HL-60 (cell line): Measurements from ENCODE around the gene DNPH1.
A peak's percentile ranks its signal among the peaks of the same experiment; 100 is the strongest.

Source experiments
- DNase-seq, 2 experiments: peaks; one replicate each; pipeline ENCODE4 v3.0.0-alpha.2; 2010 to 2020; ENCODE audit warnings: low read depth in 1 of 2, low spot score in 1 of 2
- H3K27ac ChIP-seq: fragments of 250-450 bp; sonication (Bioruptor Pico); replicated peaks from 2 replicates; pipeline ENCODE4 v1.5.1; 2020; ENCODE audit warnings: mild to moderate bottlenecking, moderate library complexity
- H3K27me3 ChIP-seq: fragments of 250-450 bp; sonication (Bioruptor Pico); 2 replicates; pipeline ENCODE4 v1.5.1; 2021; ENCODE audit warnings: mild to moderate bottlenecking, moderate library complexity; ENCODE audit not compliant: insufficient read depth, poor library complexity, severe bottlenecking
- H3K4me3 ChIP-seq: replicated peaks from 2 replicates; pipeline ENCODE4 v1.5.1; 2011; ENCODE audit warnings: mild to moderate bottlenecking, control low read depth, low read length; ENCODE audit not compliant: insufficient read depth
- GABPA ChIP-seq: IDR thresholded peaks from 2 replicates; pipeline ENCODE4 v1.6.1; 2012; ENCODE audit warnings: low read depth
- POLR2AphosphoS5 ChIP-seq: IDR thresholded peaks from 2 replicates; pipeline ENCODE4 v1.6.1; 2012; ENCODE audit warnings: low read depth
- REST ChIP-seq: IDR thresholded peaks from 2 replicates; pipeline ENCODE4 v1.6.1; 2012; ENCODE audit warnings: low read depth; ENCODE audit not compliant: insufficient replicate concordance
- SPI1 ChIP-seq: IDR thresholded peaks from 2 replicates; pipeline ENCODE4 v1.6.1; 2012; ENCODE audit warnings: low read depth, mild to moderate bottlenecking, borderline replicate concordance
- TF ChIP-seq, protein P1 (sequence below): IDR thresholded peaks from one replicate; pipeline ENCODE4 v1.5.1; 2011; ENCODE audit warnings: low read length, control low read depth, inconsistent platforms; ENCODE audit not compliant: insufficient read depth

Gene DNPH1

DNA sequence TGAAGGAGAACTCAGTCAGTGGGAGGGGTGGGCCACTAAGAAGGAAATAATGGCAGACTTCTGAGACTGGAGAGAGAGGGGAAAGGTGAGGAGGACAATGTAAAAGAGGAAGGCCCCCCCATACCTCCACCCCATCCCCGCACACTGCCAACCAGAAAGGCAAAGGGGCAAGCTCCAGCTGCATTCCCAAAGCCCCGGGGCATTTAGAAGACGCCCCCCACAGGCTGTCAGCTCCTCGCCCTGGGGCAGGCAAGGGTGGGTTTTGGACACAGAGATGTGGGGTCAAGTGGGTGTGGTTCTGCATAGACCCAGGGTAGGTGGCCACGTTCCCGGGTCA, 48.0 kb upstream of the DNPH1 start:
- no peak overlapping the region for H3K27ac ChIP-seq
- no peak for TF ChIP-seq REST
- no peak for TF ChIP-seq GABPA
- TF ChIP-seq, protein P1, sequence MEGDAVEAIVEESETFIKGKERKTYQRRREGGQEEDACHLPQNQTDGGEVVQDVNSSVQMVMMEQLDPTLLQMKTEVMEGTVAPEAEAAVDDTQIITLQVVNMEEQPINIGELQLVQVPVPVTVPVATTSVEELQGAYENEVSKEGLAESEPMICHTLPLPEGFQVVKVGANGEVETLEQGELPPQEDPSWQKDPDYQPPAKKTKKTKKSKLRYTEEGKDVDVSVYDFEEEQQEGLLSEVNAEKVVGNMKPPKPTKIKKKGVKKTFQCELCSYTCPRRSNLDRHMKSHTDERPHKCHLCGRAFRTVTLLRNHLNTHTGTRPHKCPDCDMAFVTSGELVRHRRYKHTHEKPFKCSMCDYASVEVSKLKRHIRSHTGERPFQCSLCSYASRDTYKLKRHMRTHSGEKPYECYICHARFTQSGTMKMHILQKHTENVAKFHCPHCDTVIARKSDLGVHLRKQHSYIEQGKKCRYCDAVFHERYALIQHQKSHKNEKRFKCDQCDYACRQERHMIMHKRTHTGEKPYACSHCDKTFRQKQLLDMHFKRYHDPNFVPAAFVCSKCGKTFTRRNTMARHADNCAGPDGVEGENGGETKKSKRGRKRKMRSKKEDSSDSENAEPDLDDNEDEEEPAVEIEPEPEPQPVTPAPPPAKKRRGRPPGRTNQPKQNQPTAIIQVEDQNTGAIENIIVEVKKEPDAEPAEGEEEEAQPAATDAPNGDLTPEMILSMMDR = no peak
- TF ChIP-seq SPI1 = no peak
- TF ChIP-seq POLR2AphosphoS5 = no peak
- H3K4me3 ChIP-seq = no peak overlapping the region
- DNase-seq = no peak
- H3K27me3 ChIP-seq = peaks cover 60% of the 10 kb centered on the region

GRCh38 chr6:43276577-43277305, 47.5 kb upstream of the DNPH1 start:
- TF ChIP-seq SPI1 (no peak), REST (no peak), POLR2AphosphoS5 (no peak), GABPA (no peak)
- TF ChIP-seq, protein P1 = no peak
- no peak overlapping the region for H3K27ac ChIP-seq
- no peak overlapping the region for H3K4me3 ChIP-seq
- peaks cover 60% of the 10 kb centered on the region for H3K27me3 ChIP-seq
- DNase-seq = no peak

GRCh38 chr6:43275801-43276576, 46.7 kb upstream of the DNPH1 start:
- DNase-seq = peak; percentile 29 to 37
- Histone ChIP-seq H3K4me3 (peak overlapping the region; percentile 13), H3K27me3 (peaks cover 60% of the 10 kb centered on the region), H3K27ac (no peak overlapping the region)
- no peak for TF ChIP-seq POLR2AphosphoS5
- no peak for TF ChIP-seq REST
- TF ChIP-seq GABPA = no peak
- TF ChIP-seq, protein P1 = no peak
